CD14-positive monocyte (primary cell): ENCODE measurements around the gene MYO5C. TPM values are rescaled to one million over a fixed set of nuclear protein-coding genes. Genes with fewer than 3 reads are reported as not detected.

ENCODE experiments used
- DNase-seq, 3 donors: peaks; one replicate each; pipeline ENCODE4 v3.0.0-alpha.2; 2011 to 2022
- H2AFZ ChIP-seq: 2 replicates; pipeline ENCODE4 v1.6.0; 2012; ENCODE audit warnings: mild to moderate bottlenecking, low read depth, low read length, inconsistent platforms; ENCODE audit not compliant: insufficient read depth, poor library complexity, severe bottlenecking
- H3K27ac ChIP-seq, 2 donors: 1 replicate in 1 of 2; 2 replicates in 1 of 2; pipeline ENCODE4 v1.5.1; 2012 to 2013; ENCODE audit warnings: low read length in 2 of 2, control low read depth in 1 of 2, inconsistent platforms in 1 of 2, low read depth in 1 of 2, mild to moderate bottlenecking in 1 of 2
- H3K27me3 ChIP-seq, 2 donors: one replicate each; pipeline versions ENCODE4 v1.6.0 to v1.6.1; 2011 to 2013; ENCODE audit warnings: low read length in 2 of 2; ENCODE audit not compliant: control insufficient read depth in 2 of 2, insufficient read depth in 2 of 2
- H3K36me3 ChIP-seq, 2 donors: replicated peaks in 1 of 2; 1 replicate in 1 of 2; 2 replicates in 1 of 2; pipeline versions ENCODE4 v1.5.1 to v1.6.1; 2012 to 2013; ENCODE audit warnings: low read length in 2 of 2, control low read depth in 1 of 2, inconsistent platforms in 1 of 2, mild to moderate bottlenecking in 1 of 2; ENCODE audit not compliant: insufficient read depth in 2 of 2, control insufficient read depth in 1 of 2
- H3K4me1 ChIP-seq, 2 donors: 1 replicate in 1 of 2; 2 replicates in 1 of 2; pipeline versions ENCODE4 v1.5.1 to v1.6.1; 2012 to 2013; ENCODE audit warnings: low read length in 2 of 2, control low read depth in 1 of 2, inconsistent platforms in 1 of 2, mild to moderate bottlenecking in 1 of 2, moderate library complexity in 1 of 2; ENCODE audit not compliant: insufficient read depth in 2 of 2, control insufficient read depth in 1 of 2
- H3K4me2 ChIP-seq: replicated peaks from 2 replicates; pipeline ENCODE3; 2012; ENCODE audit warnings: low read length, moderate library complexity, mild to moderate bottlenecking; ENCODE audit not compliant: poor library complexity, severe bottlenecking; ENCODE audit errors: extremely low read depth
- H3K4me3 ChIP-seq, 3 experiments: fragments of 200-600 bp in 1 of 3; sonication (generic) in 1 of 3; replicated peaks in 1 of 3; 1 replicate in 2 of 3; 2 replicates in 1 of 3; pipeline ENCODE4 v1.5.1; 2011 to 2013; ENCODE audit warnings: low read length in 3 of 3, mild to moderate bottlenecking in 3 of 3, control low read depth in 2 of 3, low read depth in 2 of 3, inconsistent platforms in 1 of 3, moderate library complexity in 1 of 3
- H3K79me2 ChIP-seq: 2 replicates; pipeline ENCODE4 v1.6.0; 2012; ENCODE audit warnings: mild to moderate bottlenecking, control low read depth, inconsistent platforms, low read length, moderate library complexity; ENCODE audit not compliant: insufficient read depth
- H3K9ac ChIP-seq: 2 replicates; pipeline ENCODE4 v1.6.0; 2017; ENCODE audit warnings: low read length, mild to moderate bottlenecking; ENCODE audit not compliant: insufficient read depth, poor library complexity, severe bottlenecking
- H3K9me3 ChIP-seq, 2 donors: replicated peaks in 1 of 2; 1 replicate in 1 of 2; 2 replicates in 1 of 2; pipeline versions ENCODE4 v1.5.1 to v1.6.1; 2012 to 2013; ENCODE audit warnings: low read length in 2 of 2, control low read depth in 1 of 2; ENCODE audit not compliant: control insufficient read depth in 1 of 2, insufficient read depth in 1 of 2
- H4K20me1 ChIP-seq: 2 replicates; pipeline ENCODE4 v1.6.0; 2012; ENCODE audit warnings: mild to moderate bottlenecking, low read length, control low read depth, moderate library complexity; ENCODE audit not compliant: insufficient read depth
- H3K27ac Mint-ChIP-seq, 7 donors: one replicate each; pipeline ENCODE4 v1.8.0; 2020; ENCODE audit warnings: mild to moderate bottlenecking in 7 of 7, mixed read lengths in 7 of 7, moderate library complexity in 6 of 7, inconsistent platforms in 2 of 7
- H3K27me3 Mint-ChIP-seq, 3 donors: one replicate each; pipeline ENCODE4 v1.8.0; 2021 to 2022; ENCODE audit warnings: low read depth in 3 of 3, mild to moderate bottlenecking in 3 of 3, mixed read lengths in 3 of 3, moderate library complexity in 3 of 3, inconsistent platforms in 1 of 3
- H3K36me3 Mint-ChIP-seq, 2 donors: one replicate each; pipeline ENCODE4 v1.8.0; 2020; ENCODE audit warnings: mixed read lengths in 2 of 2, inconsistent platforms in 1 of 2, mild to moderate bottlenecking in 1 of 2
- H3K4me1 Mint-ChIP-seq: one replicate; pipeline ENCODE4 v1.8.0; 2020; ENCODE audit warnings: mild to moderate bottlenecking, mixed read lengths
- H3K4me3 Mint-ChIP-seq, 2 donors: one replicate each; pipeline ENCODE4 v1.8.0; 2020; ENCODE audit warnings: mild to moderate bottlenecking in 2 of 2, mixed read lengths in 2 of 2, moderate library complexity in 1 of 2
- H3K9me3 Mint-ChIP-seq, 7 donors: one replicate each; pipeline ENCODE4 v1.8.0; 2020 to 2022; ENCODE audit warnings: mixed read lengths in 7 of 7, mild to moderate bottlenecking in 6 of 7, moderate library complexity in 6 of 7, inconsistent platforms in 2 of 7
- WGBS: methylation state at CpG from one replicate; pipeline ENCODE4 v1.1.5; 2013; ENCODE audit warnings: missing lambda C conversion rate; ENCODE audit not compliant: insufficient coverage; 5-methylcytosine and 5-hydroxymethylcytosine counted together
- intact Hi-C, 2 donors: fragments of 100-400 bp; cut with micrococcal nuclease; formaldehyde crosslinking; loops; one replicate each; pipeline versions ENCODE4 v1.15.0 to v1.15.1; 2023
- polyA plus RNA-seq, 3 donors: library from polyadenylated mRNA; depleted of rRNA in 1 of 3; unstranded in 2 of 3; stranded (reverse) in 1 of 3; fragments of 300-500 nt in 2 of 3; fragments of >200 nt in 1 of 3; fragmentation: Illumina TruSeq in 2 of 3; gene quantifications; 1 replicate in 2 of 3; 2 replicates in 1 of 3; pipeline ENCODE4 v1.2.3, GENCODE V29; 2012 to 2021
- TF ChIP-seq, protein P1 (sequence below): fragments of 200-600 bp; IDR thresholded peaks from one replicate; pipeline ENCODE4 v1.8.0; 2022; ENCODE audit warnings: antibody characterized with exemption, mild to moderate bottlenecking

Gene MYO5C
- polyA plus RNA-seq, 3 donors: 0.20 TPM; not detected in 2

DNA sequence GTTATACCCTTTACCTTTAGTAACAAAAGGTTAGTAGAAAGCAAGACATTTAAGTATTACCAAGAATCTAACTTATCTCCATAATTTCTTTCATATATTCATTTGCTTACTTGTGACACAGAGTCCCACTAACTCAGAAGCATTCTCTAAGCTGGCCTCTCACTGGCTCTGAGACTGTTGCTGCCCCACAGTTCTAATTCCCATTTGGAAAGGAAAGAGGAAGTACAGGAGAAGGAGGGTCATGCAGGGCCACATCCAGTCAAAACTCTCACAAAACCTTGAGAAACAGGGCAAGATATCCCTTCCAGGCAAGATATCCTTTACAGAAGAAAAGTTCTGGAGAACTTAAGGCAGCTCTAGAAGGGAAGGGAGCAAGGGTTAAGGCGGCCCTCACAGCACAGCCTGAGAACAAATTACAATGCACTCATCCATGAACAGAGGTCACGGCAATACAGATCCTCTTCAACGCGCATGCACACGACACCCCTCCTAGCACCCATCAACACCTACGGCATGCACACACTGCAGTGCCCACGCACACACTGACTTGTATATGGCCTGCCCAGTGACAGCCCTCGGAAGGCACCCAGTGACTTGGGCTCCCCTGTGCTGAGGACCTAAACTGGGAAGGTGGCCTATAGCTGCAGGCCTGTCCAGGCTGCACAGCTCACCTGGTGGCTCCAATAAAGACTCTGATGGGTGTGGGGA is 13.0 kb upstream of the MYO5C start:
- TF ChIP-seq, protein P1, sequence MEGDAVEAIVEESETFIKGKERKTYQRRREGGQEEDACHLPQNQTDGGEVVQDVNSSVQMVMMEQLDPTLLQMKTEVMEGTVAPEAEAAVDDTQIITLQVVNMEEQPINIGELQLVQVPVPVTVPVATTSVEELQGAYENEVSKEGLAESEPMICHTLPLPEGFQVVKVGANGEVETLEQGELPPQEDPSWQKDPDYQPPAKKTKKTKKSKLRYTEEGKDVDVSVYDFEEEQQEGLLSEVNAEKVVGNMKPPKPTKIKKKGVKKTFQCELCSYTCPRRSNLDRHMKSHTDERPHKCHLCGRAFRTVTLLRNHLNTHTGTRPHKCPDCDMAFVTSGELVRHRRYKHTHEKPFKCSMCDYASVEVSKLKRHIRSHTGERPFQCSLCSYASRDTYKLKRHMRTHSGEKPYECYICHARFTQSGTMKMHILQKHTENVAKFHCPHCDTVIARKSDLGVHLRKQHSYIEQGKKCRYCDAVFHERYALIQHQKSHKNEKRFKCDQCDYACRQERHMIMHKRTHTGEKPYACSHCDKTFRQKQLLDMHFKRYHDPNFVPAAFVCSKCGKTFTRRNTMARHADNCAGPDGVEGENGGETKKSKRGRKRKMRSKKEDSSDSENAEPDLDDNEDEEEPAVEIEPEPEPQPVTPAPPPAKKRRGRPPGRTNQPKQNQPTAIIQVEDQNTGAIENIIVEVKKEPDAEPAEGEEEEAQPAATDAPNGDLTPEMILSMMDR: no peak
- Histone ChIP-seq H3K4me1 (no peaks in the 10 kb centered on the region), H3K4me2 (no peak overlapping the region), H3K27ac (no peak overlapping the region), H2AFZ (no peak overlapping the region), H4K20me1 (peaks cover 7% of the 10 kb centered on the region), H3K79me2 (no peaks in the 10 kb centered on the region), H3K9ac (no peak overlapping the region), H3K9me3 (no peaks in the 10 kb centered on the region), H3K4me3 (no peak overlapping the region), H3K36me3 (peaks cover 45 to 63% of the 10 kb centered on the region in 2 donors), H3K27me3 (no peaks in the 10 kb centered on the region)
- Mint-ChIP-seq H3K27me3 (no peaks in the 10 kb centered on the region), H3K36me3 (peaks cover 59 to 66% of the 10 kb centered on the region in 2 donors), H3K27ac (peak overlapping the region in 1 of 7 donors; percentile 35), H3K9me3 (peaks cover 0 to 6% (median 0%) of the 10 kb centered on the region in 7 donors), H3K4me3 (no peak overlapping the region), H3K4me1 (peaks cover 19% of the 10 kb centered on the region)
- 88% methylated on average over 5 of the region's 8 CpGs for WGBS
- intact Hi-C loops: no loop called here
- no peak for DNase-seq

DNA sequence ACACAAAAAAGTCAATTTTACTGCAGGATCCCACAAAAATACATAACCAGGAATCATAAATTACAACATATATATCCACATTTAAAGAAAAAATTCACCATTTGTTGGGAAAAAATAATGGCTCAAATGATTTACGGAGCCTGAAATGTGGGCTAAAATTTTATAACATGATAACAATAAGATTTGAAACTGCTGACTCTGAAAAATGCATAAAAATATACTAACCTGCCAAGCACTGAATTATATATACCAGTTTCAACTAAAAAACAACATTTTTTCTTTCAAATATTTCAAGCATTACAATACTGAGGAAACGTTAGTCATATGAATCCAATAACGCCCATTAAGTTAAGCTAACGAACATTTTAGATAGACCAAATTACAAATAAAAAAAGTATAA is 12.2 kb upstream of the MYO5C start:
- Histone ChIP-seq H3K4me3 (no peak overlapping the region), H3K9ac (no peak overlapping the region), H3K4me1 (no peaks in the 10 kb centered on the region), H3K36me3 (peaks cover 37 to 55% of the 10 kb centered on the region in 2 donors), H2AFZ (no peak overlapping the region), H3K4me2 (no peak overlapping the region), H3K27ac (no peak overlapping the region), H4K20me1 (peaks cover 7% of the 10 kb centered on the region), H3K27me3 (no peaks in the 10 kb centered on the region), H3K79me2 (no peaks in the 10 kb centered on the region), H3K9me3 (no peaks in the 10 kb centered on the region)
- Mint-ChIP-seq H3K27me3 (no peaks in the 10 kb centered on the region), H3K4me1 (peaks cover 22% of the 10 kb centered on the region), H3K4me3 (no peak overlapping the region), H3K9me3 (peaks cover 0 to 6% (median 0%) of the 10 kb centered on the region in 7 donors), H3K27ac (no peak overlapping the region), H3K36me3 (peaks cover 52 to 60% of the 10 kb centered on the region in 2 donors)
- no CpG with 5 or more reads among the region's 4 CpGs for WGBS
- no peak for DNase-seq
- TF ChIP-seq, protein P1: no peak
- intact Hi-C loops: no loop called here
